WI38 (cell line): Measurements from ENCODE around the gene MAGEF1.

Experiments used
- H3K4me3 ChIP-seq: 2 replicates; pipeline ENCODE4 v1.5.1; 2011; ENCODE audit warnings: low read depth, mild to moderate bottlenecking, control low read depth, low read length
- CTCF ChIP-seq: IDR thresholded peaks from 2 replicates; pipeline ENCODE4 v1.5.1; 2012; ENCODE audit warnings: low read depth, mild to moderate bottlenecking, control low read depth, low read length

Gene MAGEF1

GRCh38 chr3:184756151-184757021, 44.5 kb upstream of the MAGEF1 start:
- peak overlapping the region; percentile 38; the same call in 1 of the 2 replicates for H3K4me3 ChIP-seq
- TF ChIP-seq CTCF: no peak

- no peak overlapping the region for H3K4me3 ChIP-seq
- TF ChIP-seq CTCF: no peak
These were observed 43.5 kb upstream of the MAGEF1 start for GRCh38 chr3:184755315-184755731.

GRCh38 chr3:184752361-184752760, 40.5 kb upstream of the MAGEF1 start:
- TF ChIP-seq CTCF: no peak
- no peak overlapping the region for H3K4me3 ChIP-seq

GRCh38 chr3:184751204-184752040, 39.6 kb upstream of the MAGEF1 start:
- H3K4me3 ChIP-seq: no peak overlapping the region
- TF ChIP-seq CTCF: no peak

- no peak overlapping the region for H3K4me3 ChIP-seq
- no peak for TF ChIP-seq CTCF
These were observed 38.7 kb upstream of the MAGEF1 start for GRCh38 chr3:184750349-184751083.

GRCh38 chr3:184749168-184749744, 37.4 kb upstream of the MAGEF1 start:
- no peak overlapping the region for H3K4me3 ChIP-seq
- TF ChIP-seq CTCF: no peak
